T-helper 9 cell (primary cell): ENCODE measurements around the gene TGFA.
A peak's percentile ranks its signal among the peaks of the same experiment; 100 is the strongest.

Experiments
- DNase-seq: peaks from one replicate; pipeline ENCODE4 v3.0.0-alpha.2; 2020

The TGFA gene

DNA sequence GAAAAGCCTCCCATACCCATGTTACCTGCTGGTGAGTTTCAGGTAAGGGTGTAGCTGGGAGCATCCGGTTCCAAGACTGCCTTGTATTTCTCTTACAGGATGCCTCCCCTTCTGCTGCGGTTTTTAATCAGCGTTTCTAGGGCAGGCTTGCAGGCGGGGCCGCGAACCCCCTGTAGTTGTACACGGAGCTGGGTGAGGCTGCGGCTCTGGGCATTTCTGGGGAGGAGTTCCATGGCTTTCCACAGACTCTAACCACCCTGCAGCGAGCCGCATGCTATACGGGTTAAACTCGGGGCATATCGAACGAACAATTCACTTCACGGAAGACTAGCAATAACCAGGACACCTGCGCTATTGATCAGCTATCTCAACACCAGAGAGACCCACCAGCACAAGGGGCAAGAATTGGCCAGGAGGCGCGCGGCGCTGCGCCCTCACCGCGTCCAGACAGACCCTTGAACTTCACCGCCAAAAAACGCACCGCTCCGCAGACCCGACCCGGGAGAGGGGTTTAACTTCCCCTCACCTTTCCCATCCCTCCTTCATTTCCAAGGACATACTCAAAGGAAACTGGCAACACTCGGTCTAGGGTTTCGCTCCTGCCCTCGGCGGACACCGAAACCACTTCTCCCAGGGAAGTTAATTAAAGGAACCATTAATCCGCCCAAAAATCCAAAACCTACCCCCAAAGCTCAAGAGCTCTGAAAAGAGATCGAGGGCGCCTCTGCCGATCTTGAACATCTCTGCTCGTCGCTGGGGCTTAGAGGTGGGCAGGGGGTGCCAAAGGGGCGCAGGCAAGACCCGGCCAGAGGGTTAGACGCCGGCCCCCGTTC lies 909 bp downstream of the TGFA start:
- peak; percentile 11 for DNase-seq

GRCh38 chr2:70551167-70551566 lies 2.5 kb downstream of the TGFA start:
- DNase-seq: no peak

- DNase-seq: no peak
Observed at GRCh38 chr2:70549962-70550361, 3.7 kb downstream of the TGFA start.

- no peak for DNase-seq
Observed at GRCh38 chr2:70549064-70549710, 4.4 kb downstream of the TGFA start.

DNA sequence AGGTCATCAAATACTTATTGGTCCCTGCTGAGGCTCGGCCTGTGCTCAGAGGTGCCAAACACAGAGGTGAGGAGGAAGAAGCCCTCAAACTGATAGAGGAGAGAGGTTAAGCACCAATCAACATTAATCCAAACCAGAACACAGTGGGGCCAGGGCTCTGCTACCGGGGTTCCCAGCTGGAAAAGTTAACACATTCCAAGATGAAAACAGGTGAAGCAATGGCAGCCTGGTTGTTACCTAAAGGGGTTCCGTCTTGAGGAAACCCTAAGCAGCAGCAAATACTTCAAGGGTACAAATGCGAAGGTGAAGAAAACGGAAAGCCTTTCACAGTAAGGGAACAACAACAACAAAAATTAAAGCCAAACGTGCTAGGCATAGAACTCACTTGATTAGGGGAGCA lies 5.4 kb downstream of the TGFA start:
- DNase-seq: no peak

GRCh38 chr2:70546885-70547284 lies 6.7 kb downstream of the TGFA start:
- DNase-seq: no peak

GRCh38 chr2:70546376-70546775 lies 7.2 kb downstream of the TGFA start:
- no peak for DNase-seq

DNA sequence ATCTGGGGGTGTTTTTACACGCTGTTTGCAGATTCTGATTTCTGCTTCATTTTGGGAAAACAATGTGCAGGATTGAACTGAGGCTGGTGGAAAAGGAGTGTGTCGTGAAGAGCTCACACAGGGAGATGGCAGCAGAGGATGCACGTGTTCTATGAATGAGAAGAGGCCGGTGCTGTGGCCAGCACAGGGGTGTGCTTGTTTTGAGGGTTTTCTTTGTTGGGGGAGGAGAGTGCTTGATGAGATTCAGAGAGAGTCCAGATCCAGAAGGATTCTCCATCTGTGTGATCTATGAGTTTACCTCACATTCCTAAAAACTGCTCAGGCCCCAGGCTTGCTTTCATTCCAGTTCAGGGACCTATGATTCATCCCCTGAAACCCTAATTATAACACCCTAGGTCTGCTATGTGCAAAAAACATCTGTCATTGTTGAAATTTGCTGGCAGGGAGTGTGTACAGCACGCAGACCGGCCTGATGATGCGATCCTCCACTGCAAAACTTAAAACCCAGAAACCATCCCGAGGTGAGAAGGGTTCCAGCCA lies 12.1 kb downstream of the TGFA start:
- DNase-seq: no peak

- no peak for DNase-seq
Observed at GRCh38 chr2:70537840-70538239, 15.8 kb downstream of the TGFA start.

GRCh38 chr2:70536517-70537055 lies 17.0 kb downstream of the TGFA start:
- DNase-seq: no peak

- no peak for DNase-seq
Observed at GRCh38 chr2:70535573-70535972, 18.1 kb downstream of the TGFA start.

- DNase-seq: no peak
Observed at GRCh38 chr2:70534183-70534836, 19.3 kb downstream of the TGFA start.

- DNase-seq: no peak
Observed at GRCh38 chr2:70532244-70532935, 21.2 kb downstream of the TGFA start.

GRCh38 chr2:70531419-70532086 lies 22.1 kb downstream of the TGFA start:
- no peak for DNase-seq

DNA sequence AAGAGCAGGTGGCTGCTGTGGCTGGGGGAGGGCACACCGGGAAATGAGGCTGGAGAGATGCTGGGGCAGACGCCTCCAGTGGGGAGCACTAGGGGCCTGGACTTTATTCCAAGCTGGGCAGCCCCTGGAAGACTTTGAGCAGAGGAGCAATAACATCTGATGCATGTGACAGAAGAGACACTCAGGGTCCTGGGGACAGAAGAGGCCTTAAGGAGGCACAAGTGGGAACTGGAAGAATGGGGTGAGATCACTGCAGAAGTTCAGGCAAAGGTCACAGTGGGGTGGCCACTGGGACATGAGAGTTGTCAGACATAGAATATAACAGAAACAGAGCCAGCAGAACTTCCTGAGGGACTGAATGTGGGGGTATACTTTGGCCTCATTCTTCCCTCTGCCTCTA lies 24.0 kb downstream of the TGFA start:
- DNase-seq: no peak

- no peak for DNase-seq
Observed at GRCh38 chr2:70528929-70529328, 24.7 kb downstream of the TGFA start.

GRCh38 chr2:70528276-70528675 lies 25.4 kb downstream of the TGFA start:
- DNase-seq: no peak

- no peak for DNase-seq
Observed at GRCh38 chr2:70527447-70528080, 26.1 kb downstream of the TGFA start.

DNA sequence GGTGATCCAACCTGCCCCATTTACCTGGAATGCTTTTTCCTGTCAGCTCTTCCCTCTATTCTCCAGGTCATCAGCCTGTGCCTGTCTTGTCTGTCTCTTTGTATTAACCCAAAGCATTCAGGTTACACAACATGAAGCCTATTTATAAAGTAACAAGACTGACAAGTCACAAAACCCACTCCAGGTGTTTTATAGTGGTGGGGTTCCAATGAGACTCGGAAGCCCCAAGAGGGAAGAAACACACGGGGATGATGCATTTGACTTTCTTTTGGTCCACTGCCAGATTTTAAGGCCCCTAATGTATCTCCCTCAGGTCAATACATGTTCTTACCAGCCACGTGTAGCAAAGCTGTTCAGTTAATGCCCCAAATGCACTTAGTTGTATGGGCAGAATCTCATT lies 27.5 kb downstream of the TGFA start:
- no peak for DNase-seq

GRCh38 chr2:70525032-70525431 lies 28.6 kb downstream of the TGFA start:
- no peak for DNase-seq
